ENCODE data around the gene HP. TPM values are rescaled to one million over a fixed set of nuclear protein-coding genes. Genes with fewer than 3 reads are reported as not detected.

Gene HP
- total RNA-seq, 4 donors from 2014 or later: 2.9 to 3.4 TPM; not detected in 2

- TF ChIP-seq POLR2AphosphoS5 (IDR thresholded peaks at IDR 0.05) (no peak), POLR2A (IDR thresholded peaks at IDR 0.05) (no peak), EP300 (IDR thresholded peaks at IDR 0.05) (no peak), CTCF (IDR thresholded peaks at IDR 0.05) (no peak)
- no peak for ATAC-seq
- Histone ChIP-seq H3K4me3 (no peak overlapping the region), H3K9me3 (no peaks in the 10 kb centered on the region), H3K4me1 (no peaks in the 10 kb centered on the region), H3K27ac (no peak overlapping the region), H3K36me3 (peaks cover 0 to 95% of the 10 kb centered on the region in 2 donors), H3K27me3 (no peaks in the 10 kb centered on the region)
- WGBS, 2 donors (ENCODE audit: low coverage in 1 of 2): 79 to 100% methylated on average over 3 to 7 of the region's 15 CpGs
These were observed 33.3 kb upstream of the HP start for GRCh38 chr16:72021043-72021442.

GRCh38 chr16:72022127-72022526, 32.2 kb upstream of the HP start:
- TF ChIP-seq POLR2AphosphoS5 (IDR thresholded peaks at IDR 0.05) (no peak), EP300 (IDR thresholded peaks at IDR 0.05) (no peak), CTCF (IDR thresholded peaks at IDR 0.05) (no peak), POLR2A (IDR thresholded peaks at IDR 0.05) (no peak)
- no peak for ATAC-seq
- H3K27me3 ChIP-seq: no peaks in the 10 kb centered on the region
- H3K27ac ChIP-seq: no peak overlapping the region
- no peak overlapping the region for H3K4me3 ChIP-seq
- H3K36me3 ChIP-seq: peaks cover 0 to 96% of the 10 kb centered on the region in 2 donors
- H3K9me3 ChIP-seq: no peaks in the 10 kb centered on the region
- no peaks in the 10 kb centered on the region for H3K4me1 ChIP-seq
- WGBS, 2 donors (ENCODE audit: low coverage in 1 of 2): 91% methylated on average over 5 to 7 of the region's 13 CpGs

- ATAC-seq: peak; percentile 51
- no peak overlapping the region for H3K27ac ChIP-seq
- TF ChIP-seq EP300 (IDR thresholded peaks at IDR 0.05) (no peak), CTCF (IDR thresholded peaks at IDR 0.05) (no peak), POLR2A (IDR thresholded peaks at IDR 0.05) (no peak), POLR2AphosphoS5 (IDR thresholded peaks at IDR 0.05) (no peak)
- no peaks in the 10 kb centered on the region for H3K4me1 ChIP-seq
- H3K27me3 ChIP-seq: no peaks in the 10 kb centered on the region
- H3K36me3 ChIP-seq: peaks cover 0 to 95% of the 10 kb centered on the region in 2 donors
- WGBS, 2 donors (ENCODE audit: low coverage in 1 of 2): 100% methylated on average over 1 to 3 of the region's 10 CpGs
- H3K4me3 ChIP-seq: no peak overlapping the region
- H3K9me3 ChIP-seq: no peaks in the 10 kb centered on the region
These were observed 30.3 kb upstream of the HP start for GRCh38 chr16:72023962-72024361.

- TF ChIP-seq POLR2AphosphoS5 (IDR thresholded peaks at IDR 0.05): no peak
- TF ChIP-seq POLR2A (IDR thresholded peaks at IDR 0.05): no peak
- no peak for TF ChIP-seq EP300 (IDR thresholded peaks at IDR 0.05)
- no peak for TF ChIP-seq CTCF (IDR thresholded peaks at IDR 0.05)
- H3K27ac ChIP-seq: no peak overlapping the region
- H3K27me3 ChIP-seq: no peaks in the 10 kb centered on the region
- no peaks in the 10 kb centered on the region for H3K9me3 ChIP-seq
- ATAC-seq: no peak
- WGBS, 2 donors (ENCODE audit: low coverage in 1 of 2): 58 to 67% methylated on average over 6 of the region's 6 CpGs
- H3K36me3 ChIP-seq: peaks cover 0 to 86% of the 10 kb centered on the region in 2 donors
- H3K4me1 ChIP-seq: no peaks in the 10 kb centered on the region
- no peak overlapping the region for H3K4me3 ChIP-seq
These were observed 29.4 kb upstream of the HP start for GRCh38 chr16:72024862-72025382.

GRCh38 chr16:72025404-72026114, 28.7 kb upstream of the HP start:
- Histone ChIP-seq H3K27me3 (no peaks in the 10 kb centered on the region), H3K9me3 (no peaks in the 10 kb centered on the region), H3K27ac (no peak overlapping the region), H3K4me3 (no peak overlapping the region), H3K36me3 (peaks cover 0 to 85% of the 10 kb centered on the region in 2 donors), H3K4me1 (no peaks in the 10 kb centered on the region)
- no peak for TF ChIP-seq CTCF (IDR thresholded peaks at IDR 0.05)
- no peak for TF ChIP-seq POLR2AphosphoS5 (IDR thresholded peaks at IDR 0.05)
- no peak for TF ChIP-seq EP300 (IDR thresholded peaks at IDR 0.05)
- TF ChIP-seq POLR2A (IDR thresholded peaks at IDR 0.05): no peak
- ATAC-seq: no peak
- 67 to 89% methylated on average over 1 to 5 of the region's 19 CpGs for WGBS, 2 donors (ENCODE audit: low coverage in 1 of 2)
